OCI-LY3 (cell line): ENCODE data around the gene KLHL29.

Experiments
- CTCF ChIP-seq: fragments of 200-600, 300-600 bp; sonication (generic); IDR thresholded peaks from 2 replicates; pipeline ENCODE4 v1.5.1; 2014; ENCODE audit warnings: antibody characterized with exemption, low read length, low read depth
- EZH2phosphoT487 ChIP-seq: fragments of 200-600 bp; shearing (Covaris generic); IDR thresholded peaks from 2 replicates; pipeline ENCODE4 v1.6.1; 2018; ENCODE audit warnings: antibody characterized with exemption, mixed run types, low read depth

- TF ChIP-seq CTCF (no peak), EZH2phosphoT487 (no peak)
Observed at GRCh38 chr2:23373666-23374065, 11.3 kb upstream of the KLHL29 start.
